GM18868 (cell line): Measurements from ENCODE around the gene APOBEC4.
A peak's percentile ranks its signal among the peaks of the same experiment; 100 is the strongest.
"Not testable (repeated sequence)": the region's sequence is repeated elsewhere in the genome, so short reads cannot be mapped to it uniquely, and the experiment has no call there.

Source experiments
- ATAC-seq: cut with Tn5 transposase; IDR thresholded peaks from one replicate; pipeline ENCODE4 v1.9.1; 2021; ENCODE audit warnings: mild to moderate bottlenecking, moderate library complexity; ENCODE audit not compliant: unreplicated experiment

The APOBEC4 gene

GRCh38 chr1:183635606-183636333 is 17.3 kb downstream of the APOBEC4 start, which contains the start of gene ARPC5:
ARPC5 (minus strand) TSS chr1:183635783; CDS start chr1:183635659, 124 bp downstream.
- peak; percentile 81 for ATAC-seq

DNA sequence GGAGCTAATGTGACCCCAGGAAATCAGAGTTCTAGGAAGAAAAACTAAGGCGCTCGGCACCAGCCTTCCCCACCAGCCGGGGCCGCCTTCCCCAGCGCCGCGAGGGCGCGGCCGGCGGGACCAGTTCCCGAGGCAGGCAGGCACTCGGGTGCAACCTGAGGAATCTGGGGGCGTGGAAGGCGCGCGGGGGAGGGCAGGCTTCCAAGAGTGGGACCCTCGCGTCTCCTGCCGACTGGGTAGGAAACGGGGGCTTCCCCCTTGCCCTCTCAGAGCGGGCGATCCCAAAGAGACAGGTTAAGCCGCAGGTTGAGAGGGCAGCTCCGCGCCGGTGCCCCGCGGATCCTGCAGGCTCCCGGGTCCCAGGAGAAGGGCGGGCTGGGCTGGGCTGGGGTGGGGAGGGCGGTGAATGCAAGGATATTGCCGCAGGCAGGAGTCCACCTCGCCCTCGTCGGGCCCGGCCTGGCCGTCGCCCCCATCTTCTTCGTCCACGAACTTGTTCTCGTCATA is 18.0 kb downstream of the APOBEC4 start:
- peak; percentile 1 for ATAC-seq

- ATAC-seq, result no peak
These were observed 18.6 kb downstream of the APOBEC4 start for GRCh38 chr1:183634429-183635065.

GRCh38 chr1:183633676-183634343 is 19.3 kb downstream of the APOBEC4 start:
- ATAC-seq, result peak; percentile 58

DNA sequence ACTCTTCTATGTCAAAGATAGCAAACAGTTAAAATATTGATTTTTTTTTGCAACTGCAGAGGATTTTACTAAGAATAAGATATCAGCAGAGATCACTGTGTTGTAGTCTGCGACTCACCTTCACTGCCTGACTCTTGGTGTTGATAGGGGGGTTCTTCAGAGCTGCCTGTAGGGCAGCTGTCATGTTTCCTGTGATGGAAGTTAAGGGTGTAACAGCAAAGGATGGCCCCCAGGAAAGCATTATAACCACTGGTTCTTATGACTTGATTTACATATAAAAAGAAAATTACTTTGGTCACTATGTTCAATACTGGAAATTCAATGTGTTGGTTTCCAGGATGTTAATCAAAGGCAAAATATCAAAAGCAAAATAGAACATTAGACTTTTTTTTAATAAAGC is 20.2 kb downstream of the APOBEC4 start:
- no peak for ATAC-seq

DNA sequence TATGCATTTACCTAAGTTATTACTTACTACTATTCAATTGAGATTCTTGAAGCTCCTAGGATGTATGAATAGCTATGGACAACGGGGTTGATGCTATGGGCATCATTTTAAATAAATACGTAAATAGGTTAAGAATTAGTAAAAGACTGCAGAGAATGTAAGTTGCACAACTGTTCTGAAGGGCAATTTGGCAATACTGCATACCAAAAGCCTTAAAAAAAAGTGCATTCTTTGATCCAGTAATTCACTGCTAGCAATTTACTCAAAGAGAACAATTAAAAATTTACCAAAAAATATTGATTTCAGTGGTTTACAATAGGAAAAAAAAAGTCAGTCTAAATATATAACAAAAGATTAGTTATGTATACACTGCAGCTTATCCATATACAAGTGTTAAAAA is 21.0 kb downstream of the APOBEC4 start:
- no peak for ATAC-seq

DNA sequence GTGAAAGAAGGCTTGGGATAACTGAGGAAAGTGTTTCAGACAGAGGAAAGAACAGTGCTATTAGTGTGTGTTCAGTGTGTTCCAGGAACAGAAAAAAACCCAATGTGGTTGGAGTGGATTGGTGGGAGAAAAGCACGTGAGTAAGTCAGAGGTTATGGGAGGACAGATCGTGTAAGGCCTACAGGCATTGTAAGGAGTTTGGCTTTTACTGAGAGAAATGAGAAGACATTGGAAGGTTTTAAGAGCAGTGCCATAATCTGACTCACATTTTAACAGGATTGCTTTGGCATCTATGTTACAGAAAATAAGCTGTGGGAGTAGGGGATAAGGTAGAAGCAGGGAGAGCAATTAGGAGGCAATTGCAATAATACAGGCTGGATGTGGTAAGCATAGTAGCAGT is 22.4 kb downstream of the APOBEC4 start:
- no peak for ATAC-seq

DNA sequence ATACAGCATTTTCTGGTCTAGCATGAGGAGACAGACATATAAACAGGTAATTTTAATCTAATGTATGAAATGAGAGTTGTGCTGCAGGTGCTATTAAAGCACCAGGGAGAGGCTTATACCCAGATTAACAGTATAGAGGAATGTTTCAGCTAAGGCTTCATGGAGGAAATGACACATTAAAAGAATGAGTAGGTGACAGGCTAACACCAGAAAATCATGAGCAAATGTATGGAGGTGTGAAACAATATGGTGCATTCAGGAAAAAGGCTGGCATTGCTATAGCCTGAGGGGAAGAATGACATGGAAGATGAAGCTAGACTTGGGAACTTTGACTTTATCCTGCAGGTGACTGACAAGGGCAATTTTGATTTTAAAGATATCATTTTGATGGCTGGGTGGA is 24.6 kb downstream of the APOBEC4 start:
- ATAC-seq, result no peak

DNA sequence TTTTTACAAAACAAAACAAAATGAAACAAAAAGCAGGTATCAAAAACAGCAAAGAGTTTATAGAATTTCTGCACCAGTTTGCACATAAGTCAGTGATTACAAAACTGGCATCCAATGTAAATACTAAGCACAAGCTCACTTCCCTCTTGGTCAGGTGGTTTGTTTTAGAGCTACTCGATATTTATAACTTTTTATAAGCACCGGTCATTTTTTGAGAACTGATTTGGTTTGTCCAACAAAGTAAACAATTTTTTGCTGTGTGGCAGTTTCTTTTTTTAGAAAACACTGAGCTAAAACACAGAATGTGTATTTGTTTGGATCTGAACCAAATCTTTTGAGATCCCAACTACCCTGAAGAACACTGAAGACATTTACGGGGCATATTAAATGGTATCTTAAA is 26.9 kb downstream of the APOBEC4 start:
- not testable (repeated sequence) for ATAC-seq

- ATAC-seq, result peak; percentile 89
These were observed 30.0 kb downstream of the APOBEC4 start for GRCh38 chr1:183622884-183623785.

- ATAC-seq, result no peak
These were observed 31.1 kb downstream of the APOBEC4 start for GRCh38 chr1:183622013-183622412.

DNA sequence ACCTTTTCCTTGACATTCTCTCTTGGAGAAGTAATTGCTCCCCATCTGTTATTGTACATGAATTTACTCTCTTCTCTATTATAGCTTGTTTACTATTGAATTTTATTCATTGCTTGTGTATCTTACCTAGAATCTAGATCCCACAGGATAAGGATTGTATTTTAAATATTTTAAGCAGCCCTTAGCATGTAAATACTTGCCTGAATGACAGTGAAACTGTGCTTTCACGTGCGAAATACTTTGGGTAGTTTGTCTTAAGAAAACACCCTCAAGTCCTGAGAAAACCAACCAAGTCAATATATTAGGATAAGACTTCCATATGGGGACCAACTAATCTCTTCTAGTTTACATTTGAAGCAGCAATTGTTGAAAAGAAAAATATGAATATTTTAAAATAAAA is 32.8 kb downstream of the APOBEC4 start:
- ATAC-seq, result no peak

- no peak for ATAC-seq
These were observed 33.3 kb downstream of the APOBEC4 start for GRCh38 chr1:183619781-183620180.

- ATAC-seq, result not testable (repeated sequence)
These were observed 34.9 kb downstream of the APOBEC4 start for GRCh38 chr1:183618202-183618601.

GRCh38 chr1:183612975-183613374 is 40.1 kb downstream of the APOBEC4 start:
- ATAC-seq, result not testable (repeated sequence)

DNA sequence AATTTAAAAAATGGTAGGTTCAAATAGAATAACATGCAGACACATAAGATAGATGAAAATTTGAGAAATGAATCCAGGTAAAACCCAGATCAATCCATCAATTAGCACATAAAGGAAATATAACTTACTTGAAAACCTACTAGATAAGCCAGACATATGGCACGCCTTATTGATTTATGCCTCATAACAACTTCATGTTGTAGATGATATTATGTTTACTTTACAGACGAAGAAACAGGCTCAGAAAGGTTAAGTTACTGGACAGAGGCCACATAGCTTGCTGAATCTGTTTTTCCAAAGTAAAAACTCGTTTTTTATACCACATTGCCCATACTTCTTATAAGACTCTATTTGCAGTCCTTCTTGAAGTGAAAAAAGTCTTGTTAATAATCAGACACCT is 40.7 kb downstream of the APOBEC4 start:
- ATAC-seq, result no peak

DNA sequence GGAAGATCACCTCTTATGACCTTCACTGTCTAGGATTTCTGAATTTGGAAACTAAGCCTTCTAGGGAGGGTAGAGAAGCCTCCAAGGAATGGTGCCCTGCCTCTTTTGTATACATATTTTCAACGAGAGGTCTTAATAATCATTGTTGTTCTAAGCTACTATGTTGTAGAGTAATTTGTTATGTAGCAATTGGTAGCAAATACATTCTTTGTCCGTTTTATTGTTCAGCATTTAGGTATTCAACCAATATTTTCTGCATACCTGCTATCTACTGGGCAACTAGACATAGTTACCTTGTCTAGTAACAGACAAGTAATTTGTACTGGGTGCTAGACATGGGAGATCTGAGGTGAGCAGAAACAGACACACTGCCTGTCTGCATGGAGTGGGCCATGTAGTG is 42.1 kb downstream of the APOBEC4 start:
- ATAC-seq, result no peak

GRCh38 chr1:183609759-183610452 is 43.2 kb downstream of the APOBEC4 start:
- no peak for ATAC-seq

- peak; percentile 66 for ATAC-seq
These were observed 43.8 kb downstream of the APOBEC4 start for GRCh38 chr1:183609313-183609712.
